ENCODE data around the gene POLR1D.

POLR1D gene

DNA sequence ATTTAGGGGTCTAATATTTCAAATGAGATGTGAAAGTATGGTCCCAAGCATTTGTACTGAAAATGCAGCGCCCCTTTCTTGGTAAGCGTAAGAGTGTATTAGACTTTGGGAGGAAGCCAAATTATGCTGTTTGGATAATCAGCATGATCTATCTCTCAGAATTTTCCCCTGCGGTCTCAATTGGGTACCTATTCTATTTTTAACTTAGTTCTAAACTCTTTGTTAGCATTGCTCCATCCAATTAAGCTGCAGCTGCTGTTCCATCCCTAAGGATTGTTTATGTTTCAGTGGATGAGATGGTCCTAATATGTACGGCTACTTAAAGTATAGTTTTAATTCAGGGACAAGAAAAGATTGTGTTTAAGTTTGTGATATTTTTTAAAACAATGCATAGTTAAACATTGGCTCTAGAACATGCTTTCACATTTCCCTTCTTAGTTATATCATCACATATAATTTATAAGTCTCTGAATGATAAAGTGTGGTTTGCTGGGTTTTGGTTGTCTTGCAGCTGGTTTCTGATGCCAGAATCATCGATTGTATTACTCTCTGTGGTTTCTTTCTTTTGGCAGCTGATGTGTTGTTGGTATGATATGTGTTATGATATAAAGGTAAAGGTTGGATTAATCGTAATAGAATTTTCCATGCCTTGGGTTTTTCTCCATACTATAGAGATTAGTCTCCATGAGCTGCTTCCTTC is 15.0 kb downstream of the POLR1D start:
- peaks cover 13% of the 10 kb centered on the region for H3K36me3 Mint-ChIP-seq (ENCODE audit: low read depth)
- peaks cover 24% of the 10 kb centered on the region for H3K4me1 Mint-ChIP-seq (ENCODE audit: low read depth)
- intact Hi-C loops (cut with micrococcal nuclease): no loop called here
- H3K27ac Mint-ChIP-seq: no peak overlapping the region
- H3K4me3 Mint-ChIP-seq: no peak overlapping the region
- no peaks in the 10 kb centered on the region for H3K27me3 Mint-ChIP-seq
- H3K9me3 Mint-ChIP-seq: no peaks in the 10 kb centered on the region

DNA sequence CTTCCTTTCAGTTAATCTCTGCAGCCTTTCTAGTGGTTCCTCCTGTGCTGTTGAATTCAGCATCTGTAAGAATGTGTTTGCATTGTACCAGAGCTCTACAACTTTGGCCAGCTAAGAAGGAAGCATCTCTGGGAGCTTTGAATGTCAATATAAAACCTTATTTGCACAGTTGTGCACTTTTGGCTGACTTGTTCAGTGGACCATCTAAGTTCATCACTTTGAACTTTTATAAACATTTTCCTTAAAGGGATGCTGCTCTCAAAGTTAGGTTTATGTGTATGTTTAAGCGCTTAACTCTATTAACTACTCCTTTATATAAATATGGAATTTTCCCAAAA is 15.6 kb downstream of the POLR1D start:
- Mint-ChIP-seq H3K27ac (no peak overlapping the region), H3K9me3 (no peaks in the 10 kb centered on the region), H3K4me3 (no peak overlapping the region), H3K36me3 (ENCODE audit: low read depth) (peaks cover 11% of the 10 kb centered on the region), H3K4me1 (ENCODE audit: low read depth) (peaks cover 25% of the 10 kb centered on the region), H3K27me3 (no peaks in the 10 kb centered on the region)
- intact Hi-C loops (cut with micrococcal nuclease): no loop called here

- intact Hi-C loops (cut with micrococcal nuclease): no loop called here
- Mint-ChIP-seq H3K4me3 (no peak overlapping the region), H3K27me3 (no peaks in the 10 kb centered on the region), H3K36me3 (ENCODE audit: low read depth) (peaks cover 8% of the 10 kb centered on the region), H3K27ac (no peak overlapping the region), H3K9me3 (no peaks in the 10 kb centered on the region), H3K4me1 (ENCODE audit: low read depth) (peaks cover 25% of the 10 kb centered on the region)
These were observed 16.3 kb downstream of the POLR1D start for GRCh38 chr13:27638001-27638400.

DNA sequence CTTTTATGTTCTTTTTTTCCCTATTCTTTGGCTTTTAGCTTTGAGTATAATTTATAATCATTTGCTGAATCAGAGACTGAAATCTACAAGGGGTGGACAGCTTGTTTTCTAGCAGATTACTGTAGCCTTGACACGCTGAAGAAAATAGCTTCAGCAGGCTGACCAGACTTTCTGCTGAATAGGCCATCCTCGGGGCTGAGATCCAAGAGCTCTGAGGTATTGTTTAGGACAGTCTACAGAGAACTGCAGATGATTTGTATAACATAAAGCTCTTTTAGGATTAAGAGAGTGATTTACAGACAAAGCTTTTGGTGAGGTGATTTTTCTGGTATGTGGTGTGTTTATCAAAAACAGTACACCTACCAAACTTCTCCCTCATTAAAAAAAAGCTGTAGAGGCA is 16.8 kb downstream of the POLR1D start:
- intact Hi-C loops (cut with micrococcal nuclease): no loop called here
- H3K4me3 Mint-ChIP-seq: no peak overlapping the region
- peaks cover 6% of the 10 kb centered on the region for H3K36me3 Mint-ChIP-seq (ENCODE audit: low read depth)
- H3K4me1 Mint-ChIP-seq (ENCODE audit: low read depth): peaks cover 25% of the 10 kb centered on the region
- H3K27ac Mint-ChIP-seq: no peak overlapping the region
- no peaks in the 10 kb centered on the region for H3K27me3 Mint-ChIP-seq
- no peaks in the 10 kb centered on the region for H3K9me3 Mint-ChIP-seq

- Mint-ChIP-seq H3K36me3 (ENCODE audit: low read depth) (peaks cover 6% of the 10 kb centered on the region), H3K4me1 (ENCODE audit: low read depth) (peaks cover 29% of the 10 kb centered on the region), H3K9me3 (no peaks in the 10 kb centered on the region), H3K27me3 (no peaks in the 10 kb centered on the region), H3K27ac (no peak overlapping the region), H3K4me3 (no peak overlapping the region)
- intact Hi-C loops (cut with micrococcal nuclease): no loop called here
These were observed 17.5 kb downstream of the POLR1D start for GRCh38 chr13:27639186-27639585.

DNA sequence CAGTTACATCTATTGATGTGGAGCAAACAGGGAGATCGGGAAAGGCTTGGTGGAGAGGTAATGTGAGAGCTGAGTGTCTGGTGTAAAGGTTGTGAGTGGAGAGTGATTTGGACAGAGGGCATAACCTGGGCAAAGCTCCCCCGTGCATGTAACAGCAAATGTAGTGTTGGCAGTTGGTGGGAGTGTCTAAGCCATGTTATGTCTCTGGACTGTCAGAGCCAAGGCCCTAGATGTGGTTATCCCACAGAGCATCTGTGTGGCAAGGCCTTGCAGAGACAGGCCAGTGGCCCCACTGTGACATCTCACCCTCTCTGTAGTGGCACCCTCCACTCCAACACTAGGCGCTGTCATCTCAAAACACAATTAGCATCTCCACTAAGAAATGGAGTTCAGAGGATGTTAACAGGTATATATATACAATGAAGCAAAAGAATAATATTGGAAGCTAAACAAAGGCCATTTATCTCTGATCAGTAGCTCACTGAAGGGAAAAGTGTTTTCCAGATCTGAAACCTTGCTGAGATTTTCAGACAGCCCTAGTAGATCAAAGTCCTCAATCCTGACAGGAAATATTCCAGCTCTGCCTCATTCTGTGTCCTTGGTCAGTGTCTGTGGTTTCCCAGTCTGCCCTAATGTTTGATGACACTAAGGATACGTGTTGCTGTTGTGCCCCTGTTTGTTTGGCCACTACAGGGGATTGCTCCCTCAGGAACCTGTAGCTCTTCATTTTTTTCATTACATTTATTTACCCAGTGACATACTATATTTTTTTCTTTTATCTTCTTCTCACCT is 20.2 kb downstream of the POLR1D start:
- H3K36me3 Mint-ChIP-seq (ENCODE audit: low read depth): peaks cover 18% of the 10 kb centered on the region
- no peak overlapping the region for H3K27ac Mint-ChIP-seq
- H3K27me3 Mint-ChIP-seq: no peaks in the 10 kb centered on the region
- H3K4me1 Mint-ChIP-seq (ENCODE audit: low read depth): peaks cover 35% of the 10 kb centered on the region
- H3K4me3 Mint-ChIP-seq: no peak overlapping the region
- intact Hi-C loops (cut with micrococcal nuclease): no loop called here
- H3K9me3 Mint-ChIP-seq: no peaks in the 10 kb centered on the region

DNA sequence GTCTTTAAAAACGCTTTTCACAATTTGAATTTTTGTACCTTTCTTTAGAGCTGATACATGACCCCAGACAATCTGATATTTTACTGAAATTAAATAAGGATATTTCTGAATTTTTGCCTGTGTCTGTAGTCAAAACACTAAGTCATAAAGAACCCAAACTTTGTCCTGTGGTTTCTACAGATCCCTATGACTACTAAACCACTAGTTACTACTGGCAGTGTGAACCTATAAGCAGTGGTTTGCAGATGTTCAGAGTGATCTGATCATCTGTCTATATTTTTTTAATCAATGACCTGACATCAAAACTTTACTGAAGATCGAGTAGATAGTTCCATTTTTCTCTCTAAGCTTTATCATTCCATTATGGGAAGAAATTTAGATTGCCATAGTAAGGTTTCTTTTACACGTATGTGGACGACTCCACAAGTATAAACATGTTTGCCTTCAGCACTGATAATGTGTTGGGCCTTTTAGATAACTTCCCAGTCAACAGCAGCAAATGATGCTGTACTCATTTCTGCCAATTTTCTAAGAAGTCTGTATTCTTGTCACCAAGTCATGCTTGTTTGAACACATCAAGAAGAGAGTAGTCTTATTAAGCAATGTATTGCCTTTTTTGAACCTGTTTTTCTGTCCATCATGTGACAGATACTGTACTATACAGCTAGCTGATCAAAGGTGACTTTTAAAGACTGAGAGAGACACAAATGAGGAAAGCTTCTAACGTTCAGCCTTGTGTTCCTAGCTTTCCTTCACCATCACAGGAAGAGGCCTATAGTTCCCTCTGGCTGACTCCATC is 21.8 kb downstream of the POLR1D start:
- Mint-ChIP-seq H3K4me3 (no peak overlapping the region), H3K9me3 (no peaks in the 10 kb centered on the region), H3K27ac (no peak overlapping the region), H3K4me1 (ENCODE audit: low read depth) (peaks cover 26% of the 10 kb centered on the region), H3K27me3 (no peaks in the 10 kb centered on the region), H3K36me3 (ENCODE audit: low read depth) (peaks cover 24% of the 10 kb centered on the region)
- intact Hi-C loops (cut with micrococcal nuclease): no loop called here

DNA sequence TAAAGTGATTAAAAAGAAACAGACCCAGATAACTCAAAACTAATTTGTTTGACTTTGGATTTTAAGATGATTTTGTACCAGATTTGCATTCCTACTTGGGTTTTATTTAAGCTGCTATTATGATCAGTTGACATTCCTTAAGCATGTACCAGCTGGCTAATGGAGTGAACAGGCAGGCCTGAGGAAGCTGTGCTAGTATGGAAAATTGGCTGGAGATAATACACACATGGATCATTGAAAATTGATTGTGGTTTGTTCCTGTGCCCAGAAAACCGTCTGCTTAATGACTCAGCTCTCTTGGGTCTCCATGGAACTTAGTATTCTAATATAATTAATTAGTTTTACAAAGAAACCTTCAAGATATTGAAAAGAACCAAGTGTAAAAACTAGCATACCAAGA is 22.6 kb downstream of the POLR1D start:
- Mint-ChIP-seq H3K27me3 (no peaks in the 10 kb centered on the region), H3K9me3 (peaks cover 4% of the 10 kb centered on the region), H3K27ac (no peak overlapping the region), H3K4me3 (no peak overlapping the region), H3K36me3 (ENCODE audit: low read depth) (peaks cover 31% of the 10 kb centered on the region), H3K4me1 (ENCODE audit: low read depth) (peaks cover 19% of the 10 kb centered on the region)
- intact Hi-C loops (cut with micrococcal nuclease): no loop called here

DNA sequence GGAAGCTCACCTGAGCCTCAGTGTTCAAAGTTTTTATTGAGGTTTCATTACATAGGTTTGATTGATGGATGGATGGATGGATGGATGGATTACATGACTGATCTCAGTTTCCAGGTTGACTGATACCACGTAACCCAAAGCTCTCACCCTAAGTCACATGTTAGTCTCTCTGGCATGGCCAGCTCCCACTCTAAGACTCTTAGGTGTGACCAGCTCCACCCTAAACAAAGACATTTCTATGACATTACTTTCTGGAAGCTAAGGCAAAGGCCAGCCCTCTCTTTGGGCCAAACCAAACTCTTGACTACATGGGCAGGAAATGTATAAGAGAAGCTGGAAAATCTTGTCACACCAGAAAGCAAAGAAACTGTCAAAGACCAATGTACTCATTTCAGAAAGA is 28.6 kb downstream of the POLR1D start:
- Mint-ChIP-seq H3K36me3 (ENCODE audit: low read depth) (peaks cover 63% of the 10 kb centered on the region), H3K4me3 (no peak overlapping the region), H3K4me1 (ENCODE audit: low read depth) (peaks cover under 1% of the 10 kb centered on the region), H3K27me3 (no peaks in the 10 kb centered on the region), H3K27ac (no peak overlapping the region), H3K9me3 (peaks cover 16% of the 10 kb centered on the region)
- intact Hi-C loops (cut with micrococcal nuclease): no loop called here

GRCh38 chr13:27654059-27654458 is 32.4 kb downstream of the POLR1D start:
- intact Hi-C loops (cut with micrococcal nuclease): no loop called here
- no peak overlapping the region for H3K27ac Mint-ChIP-seq

DNA sequence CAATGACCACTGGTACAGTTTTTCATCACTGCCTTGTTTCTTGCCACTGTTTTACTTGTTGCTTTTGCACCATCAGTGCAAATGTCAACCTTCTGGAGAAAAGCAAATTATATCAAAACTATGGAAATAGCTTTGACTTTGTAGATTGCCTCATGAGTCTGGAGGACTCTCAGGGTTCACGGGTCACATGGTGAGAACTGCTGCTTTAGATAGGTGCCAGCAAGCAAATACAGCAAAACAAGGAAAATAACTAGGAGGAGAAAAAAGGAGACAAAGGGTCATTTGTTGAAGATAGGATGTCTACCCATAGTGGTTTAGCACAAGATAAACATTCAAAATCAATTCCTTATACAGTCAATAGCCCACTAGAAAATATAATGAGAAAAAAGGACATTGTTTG is 33.1 kb downstream of the POLR1D start:
- no peak overlapping the region for H3K27ac Mint-ChIP-seq
- peaks cover 47% of the 10 kb centered on the region for H3K36me3 Mint-ChIP-seq (ENCODE audit: low read depth)
- intact Hi-C loops (cut with micrococcal nuclease): no loop called here
- no peaks in the 10 kb centered on the region for H3K4me1 Mint-ChIP-seq (ENCODE audit: low read depth)
- H3K4me3 Mint-ChIP-seq: no peak overlapping the region
- peaks cover 7% of the 10 kb centered on the region for H3K9me3 Mint-ChIP-seq
- no peaks in the 10 kb centered on the region for H3K27me3 Mint-ChIP-seq

More at GRCh38 chr13:27654059-27654458, 32.4 kb downstream of the POLR1D start:
- no peaks in the 10 kb centered on the region for H3K4me1 Mint-ChIP-seq (ENCODE audit: low read depth)
- no peak overlapping the region for H3K4me3 Mint-ChIP-seq
- peaks cover 14% of the 10 kb centered on the region for H3K9me3 Mint-ChIP-seq
- H3K27me3 Mint-ChIP-seq: no peaks in the 10 kb centered on the region
- H3K36me3 Mint-ChIP-seq (ENCODE audit: low read depth): peaks cover 48% of the 10 kb centered on the region

DNA sequence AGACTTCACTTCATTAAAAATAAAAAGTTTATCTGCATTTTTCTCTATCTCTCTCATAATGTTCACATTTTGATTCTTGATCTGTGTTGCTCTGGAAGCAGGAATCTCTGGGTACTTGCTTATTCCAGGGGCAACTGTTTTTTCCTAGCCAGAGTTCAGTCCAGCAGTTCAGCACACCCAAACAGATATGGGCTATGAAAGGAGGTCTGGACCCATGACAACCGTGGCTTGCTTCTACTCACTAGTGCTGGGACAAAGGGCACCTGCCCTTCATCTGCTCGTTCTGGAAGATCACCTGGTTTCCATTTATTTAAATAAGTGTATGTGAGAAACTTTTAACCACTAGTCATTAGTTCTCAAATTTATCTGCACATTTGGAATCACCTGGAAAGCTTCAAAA is 36.0 kb downstream of the POLR1D start:
- H3K27me3 Mint-ChIP-seq: no peaks in the 10 kb centered on the region
- intact Hi-C loops (cut with micrococcal nuclease): no loop called here
- H3K4me1 Mint-ChIP-seq (ENCODE audit: low read depth): no peaks in the 10 kb centered on the region
- H3K9me3 Mint-ChIP-seq: no peaks in the 10 kb centered on the region
- H3K36me3 Mint-ChIP-seq (ENCODE audit: low read depth): peaks cover 35% of the 10 kb centered on the region
- H3K4me3 Mint-ChIP-seq: no peak overlapping the region
- H3K27ac Mint-ChIP-seq: no peak overlapping the region

GRCh38 chr13:27658546-27658945 is 36.9 kb downstream of the POLR1D start:
- intact Hi-C loops (cut with micrococcal nuclease): no loop called here
- H3K9me3 Mint-ChIP-seq: no peaks in the 10 kb centered on the region
- peaks cover 29% of the 10 kb centered on the region for H3K36me3 Mint-ChIP-seq (ENCODE audit: low read depth)
- no peak overlapping the region for H3K4me3 Mint-ChIP-seq
- no peak overlapping the region for H3K27ac Mint-ChIP-seq
- H3K27me3 Mint-ChIP-seq: no peaks in the 10 kb centered on the region
- H3K4me1 Mint-ChIP-seq (ENCODE audit: low read depth): no peaks in the 10 kb centered on the region

DNA sequence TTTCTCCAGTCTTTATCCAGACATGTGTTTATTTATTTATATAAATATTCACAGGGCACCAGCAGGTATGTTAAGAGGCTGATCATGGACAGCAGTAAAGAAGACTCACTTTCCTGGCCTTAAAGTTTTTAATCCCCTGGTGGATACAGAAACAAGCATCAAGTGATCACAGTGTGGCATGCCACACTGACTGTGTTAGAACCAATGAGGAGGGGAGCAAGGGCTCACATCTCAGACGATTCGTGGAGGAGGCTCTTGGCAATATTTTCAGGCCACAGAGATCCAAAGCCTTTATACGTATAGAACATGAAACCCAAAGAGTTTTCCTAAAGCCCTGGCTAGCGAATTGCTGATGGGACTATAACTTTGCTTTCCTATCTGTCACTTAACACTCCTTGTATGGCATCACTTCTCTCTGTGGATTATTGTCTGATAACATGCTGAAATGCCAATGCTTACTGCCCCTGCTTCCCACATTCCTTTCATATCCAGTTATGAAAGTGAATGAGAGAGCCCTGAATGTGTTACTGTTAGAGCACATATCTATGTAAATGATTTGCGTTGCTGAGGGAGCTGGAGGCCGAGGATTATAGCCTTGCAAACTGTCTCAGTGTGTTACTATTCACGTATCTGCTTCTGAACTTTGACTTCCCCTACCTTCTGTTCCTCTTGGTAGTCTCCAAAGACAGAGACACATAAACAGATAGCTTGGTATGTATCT is 37.6 kb downstream of the POLR1D start:
- no peak overlapping the region for H3K4me3 Mint-ChIP-seq
- intact Hi-C loops (cut with micrococcal nuclease): no loop called here
- no peaks in the 10 kb centered on the region for H3K4me1 Mint-ChIP-seq (ENCODE audit: low read depth)
- no peak overlapping the region for H3K27ac Mint-ChIP-seq
- H3K36me3 Mint-ChIP-seq (ENCODE audit: low read depth): peaks cover 29% of the 10 kb centered on the region
- no peaks in the 10 kb centered on the region for H3K27me3 Mint-ChIP-seq
- no peaks in the 10 kb centered on the region for H3K9me3 Mint-ChIP-seq

Data from dendritic cell treated with granulocyte-macrophage colony-stimulating factor and Interleukin-4, amounts not matched to agents 40 ng/mL and 50 ng/mL, for 4 days (primary cell).